Large intestine (tissue), 3 donors: ENCODE results near the gene GREM2. TPM values are rescaled to one million over a fixed set of nuclear protein-coding genes. Genes with fewer than 3 reads are reported as not detected.

ENCODE experiments used
- DNase-seq, 2 donors: peaks; one replicate each; pipeline versions ENCODE4 v3.0.0 to v3.0.0-alpha.2; 2013
- H3K27ac ChIP-seq: one replicate; pipeline ENCODE4 v1.5.1; 2013; ENCODE audit warnings: low read length
- H3K27me3 ChIP-seq: 2 replicates; pipeline ENCODE4 v1.6.1; 2013; ENCODE audit warnings: low read length; ENCODE audit not compliant: control insufficient read depth, insufficient read depth
- H3K36me3 ChIP-seq: 2 replicates; pipeline ENCODE4 v1.6.1; 2013; ENCODE audit warnings: low read length; ENCODE audit not compliant: control insufficient read depth, insufficient read depth
- H3K4me1 ChIP-seq: one replicate; pipeline ENCODE4 v1.6.1; 2013; ENCODE audit warnings: low read length; ENCODE audit not compliant: control insufficient read depth, insufficient read depth
- H3K4me3 ChIP-seq: one replicate; pipeline ENCODE4 v1.5.1; 2013; ENCODE audit warnings: low read length
- H3K9me3 ChIP-seq: one replicate; pipeline ENCODE4 v1.6.1; 2013; ENCODE audit warnings: mild to moderate bottlenecking, low read depth, low read length, moderate library complexity; ENCODE audit not compliant: control insufficient read depth
- WGBS: methylation state at CpG from one replicate; pipeline ENCODE4 v1.1.5; 2013; ENCODE audit warnings: low lambda C conversion rate; ENCODE audit not compliant: insufficient coverage; 5-methylcytosine and 5-hydroxymethylcytosine counted together
- polyA plus RNA-seq: library from polyadenylated mRNA; unstranded; fragments of 120-200 nt; gene quantifications from one replicate; pipeline ENCODE4 v1.2.1, GENCODE V29; 2013

The GREM2 gene
- polyA plus RNA-seq, 1 donor: 14.6 TPM

GRCh38 chr1:240465531-240465940 lies 146.4 kb downstream of the GREM2 start:
- Histone ChIP-seq H3K4me1 (no peaks in the 10 kb centered on the region), H3K9me3 (no peaks in the 10 kb centered on the region), H3K27ac (no peak overlapping the region), H3K36me3 (no peaks in the 10 kb centered on the region), H3K27me3 (peaks cover 3% of the 10 kb centered on the region), H3K4me3 (no peak overlapping the region)
- DNase-seq: no peak
- WGBS: no CpG with 5 or more reads among the region's 6 CpGs

- Histone ChIP-seq H3K27me3 (peaks cover 3% of the 10 kb centered on the region), H3K4me1 (no peaks in the 10 kb centered on the region), H3K9me3 (no peaks in the 10 kb centered on the region), H3K27ac (no peak overlapping the region), H3K4me3 (no peak overlapping the region), H3K36me3 (no peaks in the 10 kb centered on the region)
- DNase-seq: no peak
- 80% methylated on average over 1 of the region's 2 CpGs for WGBS
Observed at GRCh38 chr1:240464099-240464498, 147.9 kb downstream of the GREM2 start.

- Histone ChIP-seq H3K27me3 (peaks cover 3% of the 10 kb centered on the region), H3K4me3 (no peak overlapping the region), H3K9me3 (no peaks in the 10 kb centered on the region), H3K36me3 (no peaks in the 10 kb centered on the region), H3K4me1 (no peaks in the 10 kb centered on the region), H3K27ac (no peak overlapping the region)
- 80% methylated on average over 1 of the region's 7 CpGs for WGBS
- DNase-seq: no peak
Observed at GRCh38 chr1:240462766-240463395, 149.1 kb downstream of the GREM2 start.

GRCh38 chr1:240462277-240462676 lies 149.7 kb downstream of the GREM2 start:
- H3K4me3 ChIP-seq: no peak overlapping the region
- no peaks in the 10 kb centered on the region for H3K9me3 ChIP-seq
- H3K27me3 ChIP-seq: peaks cover 3% of the 10 kb centered on the region
- no peaks in the 10 kb centered on the region for H3K4me1 ChIP-seq
- no peaks in the 10 kb centered on the region for H3K36me3 ChIP-seq
- H3K27ac ChIP-seq: no peak overlapping the region
- WGBS: 38% methylated on average over 1 of the region's 3 CpGs
- no peak for DNase-seq

GRCh38 chr1:240457203-240457602 lies 154.8 kb downstream of the GREM2 start:
- Histone ChIP-seq H3K4me3 (no peak overlapping the region), H3K27me3 (no peaks in the 10 kb centered on the region), H3K36me3 (no peaks in the 10 kb centered on the region), H3K4me1 (no peaks in the 10 kb centered on the region), H3K27ac (no peak overlapping the region), H3K9me3 (no peaks in the 10 kb centered on the region)
- no peak for DNase-seq
- 100% methylated on average over 3 of the region's 5 CpGs for WGBS

GRCh38 chr1:240455228-240455821 lies 156.6 kb downstream of the GREM2 start:
- no CpG with 5 or more reads among the region's 7 CpGs for WGBS
- Histone ChIP-seq H3K4me3 (no peak overlapping the region), H3K27me3 (no peaks in the 10 kb centered on the region), H3K36me3 (no peaks in the 10 kb centered on the region), H3K9me3 (no peaks in the 10 kb centered on the region), H3K27ac (no peak overlapping the region), H3K4me1 (no peaks in the 10 kb centered on the region)
- no peak for DNase-seq

GRCh38 chr1:240445369-240445768 lies 166.6 kb downstream of the GREM2 start:
- no peaks in the 10 kb centered on the region for H3K9me3 ChIP-seq
- no peak for DNase-seq
- no peaks in the 10 kb centered on the region for H3K36me3 ChIP-seq
- H3K4me1 ChIP-seq: no peaks in the 10 kb centered on the region
- whole genome bisulfite sequencing: no CpG with 5 or more reads among the region's 3 CpGs
- H3K4me3 ChIP-seq: no peak overlapping the region
- H3K27me3 ChIP-seq: no peaks in the 10 kb centered on the region
- H3K27ac ChIP-seq: no peak overlapping the region

GRCh38 chr1:240441669-240442068 lies 170.3 kb downstream of the GREM2 start:
- H3K27ac ChIP-seq: no peak overlapping the region
- no peaks in the 10 kb centered on the region for H3K27me3 ChIP-seq
- H3K9me3 ChIP-seq: no peaks in the 10 kb centered on the region
- no peak overlapping the region for H3K4me3 ChIP-seq
- no peaks in the 10 kb centered on the region for H3K4me1 ChIP-seq
- H3K36me3 ChIP-seq: no peaks in the 10 kb centered on the region
- WGBS: no CpG with 5 or more reads among the region's 1 CpG
- DNase-seq: peak; percentile 11 to 42
